Globus pallidus (tissue), 1 donor: Measurements from ENCODE around the gene FAM174C.
A peak's percentile ranks its signal among the peaks of the same experiment; 100 is the strongest.

Experiments
- DNase-seq: peaks from one replicate; pipeline ENCODE4 v3.0.0-alpha.2; 2015; ENCODE audit warnings: low spot score

Gene FAM174C

DNA sequence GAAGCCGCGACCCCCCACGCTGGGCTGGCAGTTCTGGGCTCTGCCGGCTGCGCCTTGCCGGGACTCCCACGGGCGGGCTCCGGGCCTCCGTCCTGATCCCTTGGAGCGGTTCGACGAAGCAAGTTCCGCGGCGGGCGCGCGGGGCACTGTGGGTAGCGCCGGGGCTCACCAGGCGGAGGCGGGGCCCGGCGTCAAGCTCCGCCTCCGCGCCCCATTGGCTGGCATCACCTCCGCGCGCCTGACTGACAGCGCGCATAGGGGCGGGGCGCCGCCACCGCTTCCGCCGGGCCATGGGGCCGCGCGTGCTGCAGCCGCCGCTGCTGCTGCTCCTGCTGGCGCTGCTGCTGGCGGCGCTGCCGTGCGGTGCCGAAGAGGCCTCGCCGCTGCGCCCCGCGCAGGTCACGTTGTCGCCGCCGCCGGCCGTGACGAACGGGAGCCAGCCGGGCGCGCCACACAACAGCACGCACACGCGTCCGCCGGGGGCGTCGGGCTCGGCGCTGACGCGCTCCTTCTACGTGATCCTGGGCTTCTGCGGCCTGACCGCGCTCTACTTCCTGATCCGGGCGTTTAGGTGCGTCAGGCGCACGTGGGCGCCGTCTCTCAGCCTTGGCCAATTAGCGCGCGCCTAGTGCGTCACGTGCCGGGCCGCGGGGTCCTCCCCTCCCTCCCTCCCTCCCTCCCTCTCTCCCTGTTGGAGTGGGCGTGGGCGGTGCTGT, at the start of gene FAM174C:
FAM174C (plus strand) TSS at position 271 of the 716 bp plus-strand sequence; CDS start at position 291, 20 bp downstream.
- peak; percentile 90 for DNase-seq

DNA sequence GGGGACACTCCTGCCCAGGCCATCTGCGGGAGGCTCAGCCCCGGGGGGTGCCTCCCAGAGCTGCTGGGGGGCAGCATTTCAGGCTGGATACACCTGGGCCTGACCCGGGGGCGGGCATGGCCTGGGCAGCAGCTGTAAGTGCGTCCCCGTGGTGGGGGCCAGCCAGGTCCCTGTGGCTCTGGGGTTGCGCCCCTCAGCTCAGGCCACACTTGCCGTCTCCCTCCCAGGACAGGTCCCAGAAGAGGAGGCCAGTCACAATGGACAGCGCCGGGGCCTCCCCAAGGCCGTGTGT, 49.2 kb upstream of the FAM174C start:
- no peak for DNase-seq

DNA sequence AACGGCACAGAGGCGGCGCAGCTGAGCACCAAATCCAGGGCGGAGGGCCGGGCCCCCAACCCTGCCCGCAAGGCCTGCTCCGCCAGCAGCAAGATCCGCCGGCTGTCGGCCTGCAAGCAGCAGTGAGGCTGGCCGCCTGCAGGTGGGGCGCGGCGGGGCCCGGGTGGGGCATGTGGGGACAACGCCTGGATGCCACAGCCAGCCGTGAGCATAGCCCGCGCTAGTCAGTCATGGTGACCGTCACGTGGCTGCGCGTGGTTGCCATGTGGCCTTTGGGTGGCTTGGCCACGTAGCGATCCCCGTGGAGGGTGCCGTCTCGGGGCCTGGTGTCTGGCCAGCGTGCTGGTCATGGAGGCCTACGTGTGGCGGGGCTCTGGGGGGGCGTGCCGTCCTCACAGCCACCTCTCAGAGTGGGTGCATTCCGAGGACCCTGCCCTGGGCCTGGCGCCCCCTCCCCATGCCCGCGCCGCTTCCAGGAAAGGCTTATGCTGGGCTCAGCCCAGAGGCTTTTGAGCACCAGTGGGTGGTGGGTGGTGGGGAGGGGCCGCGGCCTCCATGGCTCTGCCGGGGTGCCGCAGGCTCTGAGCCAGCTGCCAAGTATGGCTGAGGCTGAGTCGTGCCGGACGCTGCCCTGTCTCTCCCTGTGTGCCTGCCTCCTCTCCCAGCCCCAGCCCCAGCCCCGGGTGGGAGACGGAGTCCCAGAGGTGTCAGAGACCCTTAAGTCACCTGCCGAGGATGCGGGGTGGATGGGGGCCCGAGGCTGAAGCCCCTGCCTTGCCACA, 48.6 kb upstream of the FAM174C start:
- no peak for DNase-seq

DNA sequence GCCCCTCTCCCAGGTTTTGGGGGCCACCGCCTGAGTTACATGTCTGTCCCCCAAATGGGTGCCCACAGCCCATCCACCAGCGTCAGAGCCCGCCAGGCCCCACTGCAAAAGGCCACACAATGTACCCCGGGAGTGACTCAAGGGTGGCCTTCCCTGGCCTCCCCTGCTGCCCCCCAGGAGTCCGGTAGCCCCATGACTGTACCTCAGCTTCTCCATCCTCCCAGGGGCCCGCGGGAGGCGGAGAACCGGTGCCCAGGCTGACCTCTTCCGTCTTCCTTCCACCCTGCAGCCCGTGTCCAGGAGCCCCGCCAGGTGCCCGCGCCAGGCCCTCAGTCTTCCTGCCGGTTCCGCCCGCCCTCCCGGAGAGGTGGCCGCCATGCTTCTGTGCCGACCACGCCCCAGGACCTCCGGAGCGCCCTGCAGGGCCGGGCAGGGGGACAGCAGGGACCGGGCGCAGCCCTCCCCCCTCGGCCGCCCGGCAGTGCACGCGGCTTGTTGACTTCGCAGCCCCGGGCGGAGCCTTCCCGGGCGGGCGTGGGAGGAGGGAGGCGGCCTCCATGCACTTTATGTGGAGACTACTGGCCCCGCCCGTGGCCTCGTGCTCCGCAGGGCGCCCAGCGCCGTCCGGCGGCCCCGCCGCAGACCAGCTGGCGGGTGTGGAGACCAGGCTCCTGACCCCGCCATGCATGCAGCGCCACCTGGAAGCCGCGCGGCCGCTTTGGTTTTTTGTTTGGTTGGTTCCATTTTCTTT, 47.9 kb upstream of the FAM174C start:
- DNase-seq: no peak

DNA sequence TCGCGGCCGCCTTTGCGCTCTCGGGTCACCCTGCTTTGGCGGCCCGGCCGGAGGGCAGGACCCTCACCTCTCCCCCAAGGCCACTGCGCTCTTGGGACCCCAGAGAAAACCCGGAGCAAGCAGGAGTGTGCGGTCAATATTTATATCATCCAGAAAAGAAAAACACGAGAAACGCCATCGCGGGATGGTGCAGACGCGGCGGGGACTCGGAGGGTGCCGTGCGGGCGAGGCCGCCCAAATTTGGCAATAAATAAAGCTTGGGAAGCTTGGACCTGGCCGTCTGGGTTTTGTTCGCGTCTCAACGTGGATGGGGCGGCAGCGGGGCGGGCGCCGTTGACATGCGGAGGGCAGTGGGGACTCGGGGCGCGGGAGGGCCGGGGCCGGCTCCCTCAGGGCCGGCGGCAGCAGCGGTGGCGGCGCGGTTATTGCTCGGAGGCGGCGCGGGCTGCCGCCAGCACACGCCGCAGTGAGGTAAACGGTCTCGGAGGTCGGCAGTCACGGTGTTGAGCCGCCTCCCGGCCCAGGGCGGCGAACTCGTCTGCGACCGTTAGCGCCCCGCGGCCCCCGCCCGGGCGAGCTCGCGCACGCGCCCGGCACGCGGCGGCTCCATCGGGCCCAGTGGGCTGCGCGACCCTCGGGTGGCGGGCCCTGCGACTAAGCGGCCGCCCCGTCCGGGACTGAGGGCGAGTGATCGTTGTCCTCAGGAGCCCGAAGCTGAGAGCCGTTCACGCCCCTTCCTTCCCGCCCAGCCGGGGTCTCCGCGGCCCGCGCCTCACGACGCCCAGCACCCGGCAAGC, 47.0 kb upstream of the FAM174C start:
- DNase-seq: no peak

DNA sequence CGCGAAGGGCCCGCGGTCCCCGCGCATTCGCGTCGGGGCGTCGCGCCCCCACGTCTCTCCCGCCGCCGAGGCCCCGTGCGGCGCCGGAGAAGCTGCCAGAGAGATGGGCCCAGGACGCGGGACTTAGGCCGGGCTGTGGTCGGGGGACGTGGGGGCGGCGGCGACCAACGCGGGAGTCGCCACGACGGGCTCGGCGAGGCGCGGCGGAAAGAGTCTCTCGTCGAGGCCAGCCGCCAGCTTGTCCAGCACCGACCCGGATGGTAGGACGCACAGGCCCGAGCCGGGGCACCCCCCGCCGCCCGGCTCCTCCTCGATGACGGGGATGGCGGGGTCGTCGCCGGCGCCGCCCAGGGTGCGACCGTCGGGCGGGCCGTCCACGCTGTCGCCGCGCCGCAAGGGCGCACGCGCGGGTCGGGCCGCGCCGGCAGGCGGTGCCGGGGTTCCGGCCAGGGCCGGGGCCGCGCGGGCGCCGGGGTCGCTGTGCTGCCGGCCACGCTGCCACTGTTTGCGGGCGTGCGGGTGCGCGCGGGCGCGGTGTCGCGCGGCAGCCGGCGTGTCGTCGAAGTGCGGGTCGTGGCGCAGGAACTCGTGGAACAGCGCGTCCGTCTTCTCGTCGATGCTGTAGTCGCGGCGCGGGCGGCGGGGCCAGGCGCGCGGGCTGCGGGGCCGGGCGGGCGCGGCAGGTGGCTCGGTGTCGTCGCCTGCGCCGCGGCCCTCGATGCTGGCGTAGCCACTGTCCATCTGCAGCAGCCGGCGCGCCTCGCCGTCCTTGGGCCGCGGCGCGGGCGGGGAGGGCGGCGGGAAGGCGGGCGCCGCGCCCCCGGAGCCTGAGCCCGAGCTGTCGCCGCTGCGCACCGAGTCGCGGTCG, 46.0 kb upstream of the FAM174C start:
- no peak for DNase-seq

DNA sequence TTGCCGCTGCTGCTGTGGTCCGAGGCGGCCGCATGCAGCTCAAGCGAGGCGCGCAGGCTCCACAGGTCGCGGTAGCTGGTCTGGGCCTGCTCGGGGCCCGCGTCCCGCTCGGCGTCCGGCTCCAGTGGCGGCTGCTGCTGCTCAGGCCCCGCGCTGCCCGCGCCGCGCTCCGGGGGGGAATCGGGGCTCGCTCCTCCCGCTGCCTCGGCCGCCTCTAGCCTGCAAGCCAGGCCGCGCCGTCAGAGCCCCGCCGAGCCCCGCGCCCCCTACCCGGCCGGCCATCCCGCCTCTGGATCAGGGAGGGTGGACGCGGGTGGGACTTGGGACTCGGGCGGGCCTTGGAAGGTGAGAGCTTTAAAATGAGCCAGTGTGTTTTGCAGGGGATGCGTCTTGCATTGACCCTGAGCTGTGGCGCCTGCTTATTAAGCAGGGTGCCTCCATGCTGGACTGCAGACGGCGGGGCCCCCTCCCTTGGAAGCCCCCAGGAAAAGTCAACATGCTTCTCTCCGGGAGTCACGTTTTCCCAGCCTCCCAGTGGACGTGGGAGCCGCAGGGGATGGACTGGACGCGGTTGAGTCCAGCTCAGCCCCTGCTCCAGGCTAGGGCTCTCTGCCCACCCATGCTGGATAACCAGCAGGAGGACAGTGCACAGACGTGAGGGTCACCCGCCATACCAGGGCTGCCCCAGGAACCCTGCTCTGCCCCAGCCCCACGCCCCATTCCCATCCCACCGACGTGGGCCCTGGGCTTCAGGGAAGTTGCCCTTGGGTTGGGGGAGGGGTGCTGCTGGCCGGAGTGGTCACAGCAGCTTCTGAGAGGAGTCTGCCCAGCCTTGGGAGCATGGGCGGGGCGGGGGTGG, 45.2 kb upstream of the FAM174C start:
- no peak for DNase-seq

DNA sequence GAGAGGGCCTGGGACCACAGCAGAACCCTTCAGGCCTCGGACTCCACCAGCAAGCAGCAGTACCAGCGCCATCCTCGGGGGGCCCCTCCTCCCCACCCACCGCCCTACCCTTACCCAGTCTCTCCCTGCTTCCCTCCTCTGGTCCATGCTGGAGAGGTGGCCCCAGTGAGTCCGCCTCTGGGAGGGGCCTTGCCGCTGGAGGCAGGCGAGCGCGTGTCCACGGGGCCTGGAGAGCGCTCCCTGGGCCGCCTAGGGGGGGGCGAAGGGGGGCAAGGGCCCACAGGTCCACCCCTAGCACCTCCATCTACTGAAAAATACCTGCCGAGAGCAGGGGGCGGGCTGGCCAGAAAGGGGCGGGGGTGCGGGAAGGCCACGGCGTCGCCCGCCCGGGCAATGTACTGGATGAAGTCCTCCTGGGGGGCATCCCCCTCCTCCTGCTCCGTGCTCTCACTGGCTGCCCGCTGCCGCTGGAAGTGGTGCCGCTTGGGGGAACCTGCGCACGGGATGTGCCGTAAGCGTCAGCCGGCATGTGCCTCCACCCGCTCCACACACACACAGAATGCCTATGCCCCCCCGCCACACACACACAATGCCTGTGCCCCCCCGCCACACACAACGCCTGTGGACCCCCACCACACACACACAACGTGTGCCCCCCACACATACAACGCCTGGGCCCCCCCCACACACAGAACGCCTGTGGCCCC, 44.4 kb upstream of the FAM174C start:
- DNase-seq: no peak

DNA sequence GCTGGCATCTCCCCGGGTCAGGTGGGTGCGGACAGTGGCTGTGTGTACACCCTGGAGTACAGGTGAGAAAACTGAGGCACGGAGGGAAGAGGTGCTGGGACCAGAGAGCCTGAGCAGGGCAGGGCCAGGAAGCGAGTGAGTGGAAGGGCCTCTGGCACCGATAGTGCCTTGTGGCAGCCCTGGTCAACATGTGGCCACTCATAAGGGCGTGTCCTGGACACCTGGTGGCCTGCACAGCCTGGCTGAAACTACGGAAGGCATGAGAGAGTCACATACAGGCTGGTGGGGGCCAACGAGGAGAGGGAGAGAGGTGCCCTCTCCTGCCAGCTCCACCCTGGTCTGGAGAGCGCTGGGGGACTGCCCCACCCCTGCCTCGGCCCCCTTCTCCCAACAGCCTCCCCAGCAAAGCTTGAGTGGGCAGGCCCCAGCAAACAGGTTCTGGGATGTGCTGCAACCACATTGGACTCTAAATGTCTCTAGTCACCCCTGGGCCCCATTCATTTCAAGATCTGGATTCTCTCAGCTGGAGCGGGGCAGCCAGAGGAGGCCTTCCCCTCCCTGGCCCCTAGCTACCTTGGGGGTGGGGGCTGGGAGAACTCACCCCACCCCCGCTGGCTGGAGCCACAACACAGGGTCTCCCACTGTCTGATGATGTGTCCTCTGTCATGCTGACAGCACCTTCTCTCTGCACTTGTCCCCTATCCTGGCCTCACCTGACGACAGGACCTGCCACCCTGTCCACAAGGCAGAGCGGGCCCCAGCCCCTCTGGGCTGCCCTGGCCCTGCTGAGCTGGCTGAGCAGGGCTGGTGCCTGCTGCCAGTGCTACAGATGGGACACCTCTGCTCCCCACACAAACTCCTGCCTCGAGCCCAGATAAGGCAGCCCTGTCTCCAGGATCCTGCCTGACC, 43.3 kb upstream of the FAM174C start:
- DNase-seq: no peak

DNA sequence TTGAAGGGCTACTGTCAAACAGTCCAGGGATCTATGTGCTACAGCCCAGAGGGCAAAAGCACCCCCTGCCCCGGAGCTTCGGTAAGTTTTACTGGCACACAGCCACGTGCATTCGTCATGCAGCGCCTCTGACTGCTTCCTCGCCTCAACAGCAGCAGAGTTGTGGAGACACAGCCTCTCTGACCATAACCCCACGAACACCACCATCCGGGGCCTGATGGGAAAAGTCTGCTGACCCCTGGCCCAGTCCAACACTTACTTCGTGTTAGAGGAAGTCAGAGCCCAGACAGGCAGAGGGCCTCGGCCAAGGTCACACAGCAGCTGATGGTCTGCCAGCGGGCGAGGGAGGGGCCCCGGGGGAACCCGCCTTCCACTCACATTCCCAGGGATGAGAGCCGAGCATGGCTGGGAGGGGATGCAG, 42.7 kb upstream of the FAM174C start:
- DNase-seq: no peak

DNA sequence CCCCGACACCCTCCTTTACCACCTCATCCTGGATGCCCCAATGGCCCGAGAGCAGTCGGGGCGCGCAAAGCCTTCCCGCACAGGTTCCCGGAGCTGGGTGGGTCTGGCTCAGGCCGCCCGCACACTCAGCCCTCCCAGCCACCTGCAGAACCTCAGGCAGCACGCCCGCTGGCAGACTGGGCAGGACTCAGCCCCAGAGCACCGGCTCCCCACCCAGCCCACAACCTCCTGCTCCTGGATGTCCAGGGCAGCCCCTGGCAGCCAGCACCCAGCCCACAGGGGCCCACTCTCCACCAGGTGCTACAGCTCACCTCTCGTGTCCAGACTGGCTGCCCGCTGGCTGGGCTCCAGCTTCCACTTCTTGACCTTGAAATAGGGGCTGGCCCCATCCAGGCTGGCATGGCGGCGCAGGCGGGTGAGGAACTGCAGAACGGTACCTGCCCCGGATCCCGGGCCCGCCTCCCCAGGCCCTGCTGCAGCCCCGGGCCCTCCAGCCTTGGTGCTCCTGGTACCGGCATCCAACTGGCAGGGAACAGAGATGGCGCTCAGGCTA, 42.1 kb upstream of the FAM174C start:
- DNase-seq: no peak

DNA sequence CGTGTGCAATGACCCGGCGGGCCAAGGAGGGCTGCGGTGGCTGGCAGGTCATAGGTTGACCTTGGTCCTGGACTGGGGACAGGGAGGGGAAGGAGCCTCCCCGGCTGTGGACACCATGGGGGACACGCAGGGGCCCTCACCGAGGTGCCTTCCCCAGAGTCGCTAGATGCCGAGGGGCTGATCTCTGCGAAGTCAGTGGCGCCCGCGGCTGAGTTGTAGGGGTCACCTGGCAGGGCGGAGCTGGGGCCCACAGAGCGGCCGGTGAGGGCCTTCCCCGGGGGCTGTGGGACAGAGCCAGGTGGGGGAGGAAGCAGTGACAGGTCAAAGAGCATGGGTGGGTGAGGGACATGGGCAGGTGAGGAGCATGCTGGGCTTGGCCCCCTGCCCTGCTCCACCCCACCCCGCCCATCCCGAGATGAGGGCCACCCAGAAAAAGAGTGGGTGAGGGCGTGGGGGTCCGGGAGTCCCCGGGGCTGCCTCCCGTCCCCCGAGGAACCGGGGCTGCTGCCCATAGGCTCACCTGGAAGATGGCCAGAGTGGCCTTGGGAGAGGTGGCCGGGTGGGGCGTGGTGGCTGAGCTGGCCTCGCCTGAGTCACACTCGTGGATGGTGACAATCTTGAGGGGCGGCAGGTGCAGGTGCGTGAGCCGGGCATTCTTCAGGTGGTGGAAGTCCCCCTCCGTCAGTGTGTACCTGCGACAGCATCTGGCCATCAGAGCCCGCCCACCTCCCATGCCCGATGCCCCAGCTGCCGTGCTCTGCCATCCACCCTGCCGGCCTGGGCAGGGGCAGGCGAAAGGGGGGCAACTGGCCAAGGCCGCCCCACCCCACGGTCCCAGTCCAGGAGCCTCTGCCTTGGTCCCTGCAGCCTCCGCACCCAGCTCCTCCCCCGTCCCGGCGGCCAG, 41.0 kb upstream of the FAM174C start:
- DNase-seq: no peak

DNA sequence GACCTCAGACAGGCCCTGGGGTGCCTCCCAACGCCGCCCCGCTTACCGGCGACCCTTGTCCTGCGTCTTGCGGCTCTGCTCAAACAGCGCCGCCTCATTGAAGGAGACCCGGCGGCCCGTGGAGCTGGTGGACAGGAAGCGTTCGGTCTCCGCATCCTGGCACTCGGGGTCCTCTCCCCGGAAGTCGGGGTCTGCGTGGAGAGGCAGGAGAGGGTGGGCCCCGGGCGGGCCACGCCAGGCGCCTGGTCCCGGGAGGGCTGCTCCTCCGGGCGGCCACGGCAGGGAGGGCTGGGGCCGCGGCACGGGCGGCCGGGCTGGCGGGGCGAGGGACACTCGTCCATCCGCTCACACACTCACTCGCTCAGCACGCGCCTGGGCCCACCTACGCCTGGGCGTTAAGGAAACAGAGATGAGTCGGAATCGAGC, 40.4 kb upstream of the FAM174C start:
- DNase-seq: no peak

DNA sequence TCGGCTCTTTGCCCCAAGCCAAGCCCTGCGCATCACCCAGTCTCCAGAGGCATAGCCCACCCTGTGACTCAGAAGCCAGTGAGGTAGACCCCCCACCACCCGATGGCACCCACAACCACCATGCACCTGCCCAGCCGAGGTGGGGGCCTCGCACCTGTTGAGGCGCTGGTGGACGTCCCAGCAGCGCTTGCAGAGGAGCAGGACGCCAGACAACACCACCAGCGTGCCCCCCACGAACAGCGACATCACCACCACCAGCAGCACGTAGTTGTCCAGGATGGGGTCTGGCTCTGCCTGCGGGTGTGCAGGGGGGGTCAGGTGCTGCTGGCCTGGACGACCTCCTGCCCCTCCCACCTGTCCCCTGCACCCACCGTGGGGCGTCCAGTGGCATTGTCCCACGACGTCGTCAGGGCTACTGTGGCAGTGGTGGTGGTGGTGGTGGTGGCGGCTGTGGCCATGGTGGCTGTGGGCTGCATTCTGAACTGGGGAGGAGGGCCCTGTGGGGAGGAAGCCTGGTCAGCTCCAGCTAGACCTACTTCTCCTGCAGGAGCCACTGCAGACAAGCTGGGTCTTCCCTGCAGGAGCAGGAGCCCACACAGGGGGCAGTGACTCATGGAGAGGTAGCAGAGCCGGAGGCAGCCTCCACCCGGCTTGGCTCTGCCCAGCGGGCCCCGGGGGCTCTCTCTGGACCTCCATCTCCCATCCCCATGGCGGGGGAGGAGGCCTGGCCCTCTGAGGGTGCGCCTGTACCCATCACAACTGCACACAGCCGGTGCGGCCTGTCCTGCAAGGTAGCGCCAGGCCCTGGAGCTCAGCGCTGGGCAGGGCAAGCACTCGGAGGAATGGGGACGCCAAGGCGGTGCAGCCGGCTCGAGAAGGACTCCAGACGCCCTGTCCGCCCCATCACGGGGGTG, 39.4 kb upstream of the FAM174C start:
- DNase-seq: no peak

DNA sequence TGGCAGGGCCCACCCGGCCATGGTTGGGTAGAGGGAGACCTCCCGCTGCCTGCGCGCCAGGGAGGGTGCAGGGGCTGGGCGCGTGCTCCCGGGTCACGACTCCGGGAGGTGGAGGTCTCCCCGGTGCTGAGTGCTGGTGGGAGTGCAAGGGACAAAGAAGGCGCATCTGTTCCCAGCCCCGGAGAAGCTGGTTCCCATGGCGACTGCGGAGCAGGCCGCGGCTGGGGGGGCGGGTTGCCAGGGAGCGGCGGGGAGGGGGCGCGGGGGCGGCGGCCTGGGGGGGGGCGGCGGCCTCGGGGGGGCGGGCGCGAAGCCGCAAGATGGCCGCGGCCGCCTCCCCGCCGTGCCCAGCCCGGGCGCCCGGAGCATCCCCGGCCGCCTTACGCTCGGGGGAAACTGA, 38.8 kb upstream of the FAM174C start:
- no peak for DNase-seq
